HuH-7 (cell line): Measurements from ENCODE around the gene REN.

Experiments
- DNase-seq: peaks from one replicate; pipeline ENCODE4 v3.0.0; 2011; ENCODE audit warnings: low spot score

The REN gene

DNA sequence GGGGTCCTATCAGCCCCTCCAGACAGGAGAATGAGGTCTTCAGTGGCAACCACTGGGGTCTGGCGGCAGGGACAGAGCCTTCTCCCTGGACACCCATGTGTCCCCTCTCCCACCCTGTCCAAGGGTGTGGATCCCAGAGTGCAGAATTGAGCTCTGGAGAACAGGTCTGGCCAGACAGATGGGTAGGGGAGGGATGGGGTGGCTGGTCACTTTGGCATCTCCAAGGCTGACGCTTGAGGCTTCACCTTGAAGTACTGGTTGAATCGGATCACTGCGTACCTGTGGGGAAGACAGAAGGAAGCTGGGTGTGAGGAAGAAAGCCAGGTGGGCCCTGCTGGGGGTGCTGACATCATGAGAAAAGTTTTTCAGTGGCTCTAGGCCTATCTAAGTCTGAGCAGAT, 34.2 kb downstream of the REN start:
- no peak for DNase-seq

DNA sequence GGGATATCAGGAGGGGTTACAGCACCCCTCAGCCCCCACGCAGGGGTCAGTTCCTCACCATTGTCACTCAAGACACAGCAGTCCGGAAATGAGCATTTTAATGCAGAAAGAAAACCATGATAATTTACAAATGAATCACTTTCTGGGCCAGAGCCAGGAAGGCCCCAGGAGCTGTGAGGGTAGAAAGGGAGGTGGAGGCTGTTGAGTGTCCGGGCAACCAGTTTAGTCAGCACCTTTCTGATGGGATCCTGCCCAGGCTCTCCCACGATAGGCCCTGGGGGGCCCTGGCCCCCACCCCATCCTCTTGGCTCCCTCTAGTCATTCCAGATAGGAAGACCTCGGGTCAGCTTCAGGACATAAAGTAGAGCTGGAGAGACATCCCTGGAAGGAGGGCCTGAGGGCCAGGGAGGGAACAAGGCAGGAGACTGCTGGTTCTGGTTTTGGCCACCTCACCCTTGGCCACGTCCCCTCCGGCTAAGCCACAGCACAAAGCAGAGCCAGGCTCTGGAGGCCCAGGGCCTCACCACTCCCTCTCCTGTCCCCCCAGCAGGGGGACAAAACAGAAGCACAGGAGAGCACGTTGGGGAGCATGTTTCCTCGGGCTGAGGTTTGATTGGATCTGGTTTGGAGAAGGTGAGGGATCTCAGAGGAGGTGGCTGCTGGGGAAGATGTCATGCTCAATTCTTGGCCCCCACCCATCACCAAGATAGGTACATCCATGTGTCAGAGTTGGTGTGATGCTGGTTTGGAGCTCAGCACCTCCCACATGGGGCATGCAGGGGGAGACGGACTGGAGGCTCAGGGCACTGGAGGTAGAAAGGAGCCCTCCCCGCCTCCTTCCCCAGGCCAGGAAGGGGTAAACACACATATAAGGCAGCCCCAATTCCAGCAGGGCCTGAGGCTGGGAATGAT, 34.9 kb downstream of the REN start:
- DNase-seq: no peak

DNA sequence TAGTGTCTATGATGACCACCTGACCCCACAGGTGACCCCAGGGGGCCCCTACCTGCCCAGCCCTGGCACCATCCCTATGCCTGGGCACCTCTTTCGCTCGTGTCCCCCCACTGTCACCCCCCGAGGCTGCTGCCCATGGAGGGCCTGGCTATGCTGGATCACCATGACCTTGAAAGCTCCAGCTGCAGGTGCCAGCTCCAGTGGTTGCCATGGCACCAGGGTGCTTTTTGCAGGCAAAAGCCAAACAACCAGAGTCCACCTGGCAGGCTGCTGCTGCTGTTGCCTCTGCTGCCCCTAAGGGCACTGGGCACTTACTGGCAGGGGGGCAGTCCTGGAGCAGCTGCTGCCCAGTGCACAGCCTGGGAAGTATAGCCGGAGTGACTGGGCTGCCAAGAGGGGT, 36.0 kb downstream of the REN start:
- no peak for DNase-seq

DNA sequence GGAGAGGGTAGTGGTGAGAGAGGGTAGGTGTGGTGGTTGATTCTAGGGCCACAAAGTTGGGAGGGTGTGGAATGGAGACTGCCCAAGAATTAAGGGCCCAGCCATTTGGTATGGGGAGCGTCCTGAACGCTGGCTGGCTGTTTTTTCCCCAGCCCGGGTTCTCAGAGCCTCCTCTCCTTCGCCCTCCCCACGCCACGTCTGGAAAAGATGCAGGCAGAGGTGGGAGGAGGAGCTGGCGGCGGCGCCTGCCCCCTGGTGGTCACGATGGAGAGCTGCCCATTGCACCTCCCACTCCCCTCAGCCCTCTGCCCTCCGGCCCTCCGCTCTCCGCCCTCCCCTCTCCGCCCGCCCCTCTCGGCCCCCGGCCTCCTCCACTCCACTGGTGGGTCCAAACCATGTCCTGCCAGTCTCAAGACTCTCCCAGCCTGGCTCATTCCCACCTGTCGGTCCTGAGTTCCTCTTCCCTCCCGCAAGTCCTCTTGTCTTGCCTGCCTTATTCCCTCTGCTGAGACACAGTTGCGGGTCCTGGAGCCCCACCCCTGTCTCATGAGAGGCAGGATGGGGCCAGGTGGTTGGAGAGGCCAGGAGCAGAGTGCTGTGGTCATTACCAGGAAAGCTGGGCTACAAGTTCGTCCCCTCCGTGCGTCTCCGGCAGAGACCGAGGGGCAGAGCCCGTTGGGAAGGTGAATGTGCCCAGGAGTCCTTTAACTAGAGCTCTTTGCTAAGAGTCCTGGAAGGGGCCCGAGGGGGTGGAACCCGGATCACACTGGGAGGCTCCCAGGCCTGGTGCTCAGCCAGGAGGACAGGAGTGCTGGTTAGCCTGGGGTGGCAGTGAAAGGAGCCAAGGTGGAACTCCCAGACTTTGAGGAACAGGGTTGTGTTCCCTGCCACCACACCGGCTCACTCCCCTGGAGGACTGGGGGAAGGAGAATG, 36.9 kb downstream of the REN start:
- peak; percentile 96 for DNase-seq

DNA sequence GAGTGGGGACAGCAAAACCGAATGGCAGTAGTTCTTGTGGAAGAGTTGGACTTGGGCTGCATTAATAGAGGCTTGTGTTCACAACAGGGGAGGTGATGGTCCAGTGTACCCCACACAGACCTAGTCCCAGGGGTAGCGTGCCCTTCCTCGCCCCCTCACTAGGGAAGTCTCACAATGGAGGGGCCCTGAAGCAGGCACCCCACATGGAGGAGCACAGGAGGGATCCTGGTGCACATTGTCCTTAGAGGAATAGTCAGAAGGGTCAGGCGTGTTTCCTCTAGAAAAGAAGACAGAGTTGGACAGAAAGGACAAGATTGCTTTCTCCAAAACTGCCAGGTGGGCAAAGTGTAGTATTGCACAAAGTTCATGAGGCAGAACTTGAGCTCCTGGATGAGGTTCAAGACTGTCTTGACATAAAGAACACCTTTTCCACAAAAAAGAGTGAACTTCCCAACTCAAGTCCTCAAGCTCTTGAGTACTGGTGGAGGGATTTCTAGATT, 37.6 kb downstream of the REN start:
- no peak for DNase-seq

DNA sequence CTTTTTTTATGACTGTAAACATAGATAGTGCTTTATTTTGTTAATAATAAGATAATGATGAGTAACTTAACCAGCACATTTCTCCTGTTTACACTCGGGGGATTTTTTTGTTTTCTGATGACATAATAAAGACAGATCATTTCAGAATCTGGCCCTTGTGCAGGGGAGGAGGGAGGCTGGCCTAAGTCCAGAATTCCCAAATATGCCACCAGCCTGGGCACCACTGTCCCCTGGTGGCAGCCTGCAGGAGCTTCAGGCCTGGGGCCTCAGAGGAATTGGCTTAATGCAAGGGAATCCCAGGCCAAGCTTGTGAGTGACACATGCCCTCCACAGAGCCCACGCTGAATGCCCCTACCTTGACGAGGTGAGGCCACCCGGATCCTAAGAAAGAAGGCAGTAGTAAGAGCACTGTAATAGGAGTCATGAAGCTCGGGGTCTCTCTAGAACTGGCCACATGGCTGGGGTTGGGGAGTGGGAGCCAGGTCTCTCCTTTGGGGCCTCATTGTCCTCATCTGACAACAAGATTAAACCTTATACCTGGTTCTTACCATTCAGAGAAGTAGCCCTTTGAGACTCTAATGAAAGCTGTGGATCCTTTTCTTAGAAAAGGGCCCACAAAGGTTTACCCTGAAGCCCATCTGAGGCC, 38.4 kb downstream of the REN start:
- peak; percentile 84 for DNase-seq

DNA sequence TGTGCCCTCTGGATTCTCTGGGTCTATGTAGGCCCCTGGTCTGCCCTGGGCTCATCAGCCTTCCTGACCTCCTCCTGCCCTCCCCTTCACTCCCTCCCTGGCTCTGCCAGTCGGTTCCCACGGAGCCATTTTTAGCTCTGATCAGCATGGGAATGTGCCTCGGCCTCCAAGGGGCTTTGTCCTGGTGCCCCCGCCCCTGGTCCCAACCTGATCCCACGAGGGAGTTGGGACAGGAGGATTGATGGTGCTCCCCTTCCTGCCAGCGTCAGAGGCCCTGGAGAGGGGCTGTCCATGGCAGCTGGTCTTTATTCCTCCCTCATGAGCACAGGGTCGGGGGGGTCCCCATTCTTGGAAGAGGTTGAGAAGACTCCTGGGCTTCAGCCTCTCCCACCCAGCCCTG, 39.2 kb downstream of the REN start:
- no peak for DNase-seq

DNA sequence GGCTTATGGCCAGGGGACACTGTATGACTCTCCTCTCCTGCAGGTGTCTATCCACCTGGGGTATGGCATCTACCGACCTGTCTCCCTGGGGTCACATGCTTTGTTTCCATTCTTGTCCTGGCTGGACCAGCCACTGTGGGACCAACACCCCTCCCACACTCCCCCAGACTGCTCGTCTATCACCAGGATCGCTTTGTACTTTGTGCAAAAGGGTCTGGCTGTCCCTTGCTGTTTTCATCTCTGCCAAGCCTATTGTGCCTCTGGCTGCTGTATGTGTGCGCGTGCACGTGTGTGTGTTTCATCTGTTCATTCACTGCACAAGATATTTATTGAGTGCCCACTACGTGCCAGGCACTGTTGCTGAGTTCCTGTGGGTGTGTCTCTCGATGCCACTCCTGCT, 39.8 kb downstream of the REN start:
- no peak for DNase-seq

DNA sequence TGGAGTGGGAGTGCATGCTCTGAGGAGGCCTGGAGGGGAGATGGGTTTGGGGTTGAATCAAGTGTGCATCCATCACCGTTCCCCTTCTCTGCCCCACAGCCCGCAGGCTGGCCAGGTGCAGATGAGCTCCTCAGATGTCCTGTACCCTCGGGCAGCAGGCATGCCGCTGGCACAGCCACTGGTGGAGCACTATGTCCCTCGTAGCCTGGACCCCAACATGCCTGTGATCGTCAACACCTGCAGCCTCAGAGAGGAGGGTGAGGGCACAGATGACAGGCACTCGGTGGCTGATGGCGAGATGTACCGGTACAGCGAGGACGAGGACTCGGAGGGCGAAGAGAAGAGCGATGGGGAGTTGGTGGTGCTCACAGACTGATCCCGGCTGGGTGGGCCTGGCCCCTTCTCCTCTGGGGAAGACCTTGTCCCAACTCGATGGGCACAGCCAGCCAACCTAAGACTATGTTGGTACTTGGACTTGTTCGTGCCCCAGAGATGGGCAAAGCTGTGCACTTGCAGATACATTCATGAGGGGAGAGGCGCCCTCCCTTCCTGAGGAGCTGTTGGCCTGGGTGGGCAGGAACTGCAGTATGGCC, 40.3 kb downstream of the REN start:
- DNase-seq: no peak

DNA sequence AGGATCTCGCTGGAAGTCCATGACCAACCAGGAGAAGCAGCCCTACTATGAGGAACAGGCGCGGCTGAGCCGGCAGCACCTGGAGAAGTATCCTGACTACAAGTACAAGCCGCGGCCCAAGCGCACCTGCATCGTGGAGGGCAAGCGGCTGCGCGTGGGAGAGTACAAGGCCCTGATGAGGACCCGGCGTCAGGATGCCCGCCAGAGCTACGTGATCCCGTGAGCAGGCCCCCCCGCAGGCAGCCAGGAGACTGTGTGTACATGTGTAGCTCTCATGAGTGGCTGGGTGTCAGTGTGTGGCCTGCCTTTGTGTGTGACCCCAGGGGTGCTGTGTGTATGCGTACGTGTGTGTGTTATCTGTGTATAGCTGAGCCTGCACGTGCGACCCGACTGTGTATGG, 41.5 kb downstream of the REN start:
- no peak for DNase-seq

DNA sequence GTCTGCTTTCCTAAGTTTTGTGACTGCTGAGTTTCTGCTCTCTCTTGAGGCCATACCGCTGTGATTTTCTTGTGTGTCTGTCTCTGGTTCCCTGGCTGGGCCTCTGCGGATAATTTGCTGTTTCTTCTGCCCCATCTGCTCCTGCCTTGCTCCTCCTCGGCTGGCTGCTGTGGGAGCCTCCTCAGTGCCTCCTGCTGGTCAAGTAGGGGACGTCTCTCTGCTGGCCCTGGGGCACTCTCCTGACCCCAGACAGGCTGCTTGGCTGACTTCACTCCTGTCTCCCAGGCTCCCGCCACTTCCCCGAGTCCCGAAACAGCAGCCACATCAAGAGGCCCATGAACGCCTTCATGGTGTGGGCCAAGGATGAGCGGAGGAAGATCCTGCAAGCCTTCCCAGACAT, 42.8 kb downstream of the REN start:
- peak; percentile 44 for DNase-seq

DNA sequence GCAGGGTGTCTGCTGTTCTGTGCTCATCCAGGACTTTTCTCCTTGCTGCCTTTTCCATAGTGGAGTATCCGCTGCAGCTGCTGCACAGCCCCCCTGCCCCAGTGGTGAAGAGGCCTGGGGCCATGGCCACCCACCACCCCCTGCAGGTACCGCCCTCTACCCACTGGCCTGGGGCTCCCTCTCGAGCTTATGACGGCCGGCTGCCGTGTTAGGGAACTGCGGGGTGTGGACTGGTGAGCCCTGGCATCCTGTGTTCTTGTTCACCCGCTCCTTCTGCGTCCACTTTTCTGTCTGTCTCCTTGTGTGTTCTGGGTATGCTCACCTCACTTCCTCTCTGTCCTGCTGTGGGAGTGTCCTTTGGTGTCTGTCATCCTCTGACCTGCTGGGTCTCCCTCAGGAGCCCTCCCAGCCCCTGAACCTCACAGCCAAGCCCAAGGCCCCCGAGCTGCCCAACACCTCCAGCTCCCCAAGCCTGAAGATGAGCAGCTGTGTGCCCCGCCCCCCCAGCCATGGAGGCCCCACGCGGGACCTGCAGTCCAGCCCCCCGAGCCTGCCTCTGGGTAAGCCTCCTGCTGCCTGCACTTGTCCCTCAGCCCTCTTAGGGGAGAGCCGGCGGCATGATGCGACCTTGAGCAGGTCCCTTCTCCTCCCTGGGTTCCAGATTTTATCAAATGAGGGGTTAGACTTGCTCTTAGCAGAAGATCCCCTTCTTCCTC, 44.1 kb downstream of the REN start:
- DNase-seq: no peak

DNA sequence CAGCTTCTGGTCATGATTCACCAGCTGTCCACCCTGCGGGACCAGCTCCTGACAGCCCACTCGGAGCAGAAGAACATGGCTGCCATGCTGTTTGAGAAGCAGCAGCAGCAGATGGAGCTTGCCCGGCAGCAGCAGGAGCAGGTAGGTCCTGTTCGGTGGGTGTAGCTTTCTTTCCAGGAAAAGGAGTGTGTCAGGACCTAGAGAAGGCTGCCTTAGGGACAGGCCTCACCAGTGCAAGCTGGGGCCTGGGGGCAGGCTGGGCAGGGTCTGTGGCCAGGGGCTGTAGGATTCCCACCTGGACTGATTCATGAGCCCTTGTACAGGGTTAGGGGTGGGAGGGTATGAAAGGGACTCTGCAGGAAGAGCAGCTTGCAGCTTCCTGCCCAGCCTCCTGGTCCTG, 49.6 kb downstream of the REN start:
- DNase-seq: no peak

DNA sequence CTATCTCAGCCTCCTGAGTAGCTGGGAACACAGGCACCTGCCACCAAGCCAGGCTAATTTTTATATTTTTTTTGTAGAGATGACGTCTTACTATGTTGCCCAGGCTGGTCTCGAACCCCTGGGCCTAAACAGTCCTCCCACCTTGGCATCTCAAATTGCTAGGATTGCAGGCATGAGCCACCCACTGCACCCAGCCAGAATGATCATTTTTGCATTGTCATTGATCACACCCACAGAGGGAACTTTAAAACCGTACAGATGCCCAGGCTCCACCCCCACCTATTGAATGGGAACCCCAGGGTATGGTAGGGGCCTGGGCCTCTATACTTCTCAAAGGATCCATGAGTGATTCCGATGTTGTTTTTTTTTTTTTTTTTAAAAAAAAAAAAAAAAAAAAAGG, 51.0 kb downstream of the REN start:
- no peak for DNase-seq

DNA sequence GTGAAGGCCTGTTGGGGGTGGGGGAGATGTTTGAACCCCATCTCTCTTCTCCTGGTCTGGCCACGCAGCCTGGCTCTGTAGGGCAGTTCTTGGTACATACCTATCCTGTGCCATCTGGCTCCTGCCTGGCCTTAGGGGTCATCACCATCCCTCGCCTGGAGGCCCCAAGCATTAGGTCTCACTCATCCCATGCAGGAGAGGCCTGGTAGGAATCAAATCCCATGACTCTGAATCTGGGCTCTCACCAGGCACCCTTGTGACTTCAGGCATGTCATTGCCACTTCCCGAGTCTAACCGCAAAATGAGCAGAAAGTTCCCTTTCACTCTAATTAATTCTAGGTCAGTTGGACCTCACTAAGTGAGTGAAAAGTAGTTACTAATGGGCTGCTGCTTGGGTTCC, 51.5 kb downstream of the REN start:
- no peak for DNase-seq

DNA sequence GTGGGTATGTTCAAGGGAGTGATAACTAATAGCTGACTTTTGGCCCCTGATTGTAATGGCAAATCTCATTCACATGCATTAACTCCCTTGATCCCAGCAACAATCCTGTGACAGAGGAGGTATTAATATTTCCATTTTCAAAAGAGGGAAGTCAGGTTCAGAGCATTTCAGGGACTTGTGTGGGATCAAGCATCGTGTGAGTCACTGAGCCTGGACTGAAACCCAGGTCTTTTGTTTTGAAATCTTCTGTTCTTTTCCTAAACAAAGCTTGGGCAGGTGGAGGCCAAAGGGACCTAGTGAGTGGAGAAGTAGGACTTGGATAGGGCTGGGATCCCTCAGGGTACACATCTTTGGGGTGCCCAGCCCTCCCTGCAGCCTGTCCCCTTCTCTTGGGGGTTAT, 52.2 kb downstream of the REN start:
- no peak for DNase-seq

DNA sequence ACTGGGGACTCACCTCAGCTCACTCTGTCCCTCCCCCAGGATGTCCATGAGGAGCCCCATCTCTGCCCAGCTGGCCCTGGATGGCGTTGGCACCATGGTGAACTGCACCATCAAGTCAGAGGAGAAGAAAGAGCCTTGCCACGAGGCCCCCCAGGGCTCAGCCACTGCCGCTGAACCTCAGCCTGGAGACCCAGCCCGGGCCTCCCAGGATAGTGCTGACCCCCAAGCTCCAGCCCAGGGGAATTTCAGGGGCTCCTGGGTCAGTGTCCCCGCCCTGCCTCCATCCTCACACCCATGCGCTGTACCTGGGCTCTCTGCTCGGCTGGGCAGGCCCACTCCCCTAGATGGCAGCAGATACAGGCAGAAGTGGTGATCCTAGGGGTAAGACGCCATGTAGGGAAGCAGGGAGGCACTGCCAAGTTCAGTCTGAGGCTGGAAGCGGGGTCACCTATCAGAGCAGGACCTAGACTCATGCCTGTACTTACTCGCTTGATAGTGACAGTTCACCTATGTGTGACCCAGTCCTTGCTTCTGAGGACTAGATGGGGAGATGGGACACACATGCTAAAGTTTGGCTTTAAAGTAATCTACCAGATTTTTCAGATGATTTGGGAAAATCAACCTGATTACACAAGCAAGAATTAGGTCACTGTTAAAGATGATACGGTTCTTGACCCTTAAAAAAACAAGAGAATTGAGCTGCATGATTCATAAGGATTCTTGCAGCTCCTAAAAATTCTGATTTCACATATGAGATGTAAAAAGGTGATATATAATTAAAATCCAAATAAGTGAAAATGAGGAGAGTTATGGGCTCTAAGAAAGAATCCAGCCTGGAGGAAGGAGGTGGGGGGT, 53.0 kb downstream of the REN start:
- no peak for DNase-seq

DNA sequence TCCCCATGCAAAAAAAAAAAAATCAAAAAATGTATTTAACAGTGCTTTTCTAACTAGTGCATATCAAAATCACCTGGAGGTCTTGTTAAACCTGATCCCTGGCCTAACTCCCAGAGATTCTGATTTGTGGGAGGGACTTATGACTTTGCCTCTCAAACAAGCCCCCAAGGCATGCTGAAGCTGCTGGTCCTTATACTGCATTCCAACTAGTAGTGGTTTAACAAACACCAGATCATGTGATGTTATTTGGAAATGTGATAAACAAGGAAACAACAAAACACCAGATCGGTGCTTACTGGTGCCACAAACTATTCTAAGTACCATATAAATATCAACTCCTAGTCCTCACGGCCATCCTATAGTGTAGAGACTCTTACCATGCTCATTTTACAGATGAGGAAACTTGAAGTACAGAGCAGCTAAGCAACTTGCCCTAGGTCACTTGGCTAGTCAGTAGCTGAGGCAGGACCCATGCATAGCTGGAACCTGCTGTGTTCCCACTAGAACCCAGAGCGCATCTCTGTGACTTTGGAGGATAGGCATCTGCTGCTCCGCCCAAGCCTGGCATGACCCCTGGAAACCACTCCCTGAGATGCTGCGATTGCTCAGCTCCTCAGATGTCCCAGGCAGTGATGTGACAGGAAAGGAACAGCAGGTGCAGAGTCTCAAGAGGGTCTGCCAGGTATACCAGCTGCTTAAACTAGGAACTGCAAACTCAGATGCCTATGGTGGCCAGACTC, 55.1 kb downstream of the REN start:
- DNase-seq: no peak

DNA sequence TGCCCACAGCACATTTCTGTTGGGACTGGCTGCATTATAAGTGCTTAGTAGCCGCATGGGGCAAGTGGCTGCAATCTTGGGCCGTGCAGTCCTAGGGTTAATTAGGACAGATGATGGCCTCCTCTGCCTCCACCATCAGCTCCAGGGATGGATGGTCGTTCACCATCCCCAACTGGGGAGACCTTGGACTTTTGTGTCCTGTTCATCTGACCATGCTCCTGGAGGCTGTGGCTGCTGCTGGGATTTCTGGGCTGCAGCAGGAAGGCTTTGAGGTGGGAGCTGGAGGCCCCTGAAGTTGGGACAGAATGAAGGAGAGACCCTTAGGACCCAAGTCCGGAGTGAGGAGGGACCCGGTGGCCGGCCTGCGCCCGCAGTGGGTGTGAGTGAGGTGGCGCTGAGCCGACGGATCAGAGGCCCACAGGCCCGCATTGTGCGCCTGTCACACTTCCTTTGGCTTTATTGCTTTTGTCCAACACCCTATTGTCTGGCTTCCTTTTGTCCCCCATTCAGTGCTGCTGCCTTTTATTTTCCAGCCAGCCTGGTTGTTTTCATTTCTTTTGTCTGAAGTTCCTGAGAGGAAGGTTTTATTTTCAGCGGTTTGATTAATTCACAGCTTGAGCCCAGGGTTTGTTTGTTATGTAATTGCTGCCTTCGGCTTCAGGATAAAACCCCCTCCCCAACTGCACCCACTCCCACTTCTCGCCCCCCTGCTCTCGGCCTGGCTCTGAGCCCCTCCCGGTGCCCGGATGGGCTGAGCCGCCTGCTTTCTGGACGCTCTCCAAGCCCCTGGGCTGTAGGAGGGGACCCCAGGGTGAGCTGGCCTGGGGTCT, 57.6 kb downstream of the REN start:
- DNase-seq: no peak
